Myocyte (in vitro differentiated cells): ENCODE measurements around the gene ACOT4. TPM values are rescaled to one million over a fixed set of nuclear protein-coding genes. Genes with fewer than 3 reads are reported as not detected.
"Not testable (repeated sequence)": the region's sequence is repeated elsewhere in the genome, so short reads cannot be mapped to it uniquely, and the experiment has no call there.

ENCODE experiments used
- DNase-seq: peaks from one replicate; pipeline ENCODE4 v3.0.0-alpha.2; 2012; ENCODE audit warnings: low read depth
- total RNA-seq: library from RNA; depleted of rRNA; stranded (reverse); fragments of >200 nt; gene quantifications from 2 replicates; pipeline ENCODE4 v1.2.3, GENCODE V29; 2014

ACOT4 gene
- total RNA-seq, 1 donor from 2014 or later = 0.13 TPM

GRCh38 chr14:73577214-73577613, 14.5 kb upstream of the ACOT4 start:
- not testable (repeated sequence) for DNase-seq

- not testable (repeated sequence) for DNase-seq
These were observed 9.3 kb upstream of the ACOT4 start for GRCh38 chr14:73582102-73582979.

GRCh38 chr14:73588695-73589094, 3.0 kb upstream of the ACOT4 start:
- DNase-seq = no peak

- no peak for DNase-seq
These were observed 2.6 kb upstream of the ACOT4 start for GRCh38 chr14:73589116-73589515.

GRCh38 chr14:73590673-73591004, 1.0 kb upstream of the ACOT4 start:
- not testable (repeated sequence) for DNase-seq

GRCh38 chr14:73594491-73594890, 2.8 kb downstream of the ACOT4 start:
- DNase-seq = no peak

GRCh38 chr14:73599499-73599898, 7.8 kb downstream of the ACOT4 start:
- DNase-seq = no peak

- no peak for DNase-seq
These were observed 11.3 kb downstream of the ACOT4 start for GRCh38 chr14:73602994-73603393.

GRCh38 chr14:73606271-73606670, 14.6 kb downstream of the ACOT4 start:
- no peak for DNase-seq

- DNase-seq = no peak
These were observed 15.6 kb downstream of the ACOT4 start for GRCh38 chr14:73607241-73607640.

GRCh38 chr14:73610687-73611086, 19.0 kb downstream of the ACOT4 start:
- peak; percentile 18 for DNase-seq

GRCh38 chr14:73612339-73613045, 20.8 kb downstream of the ACOT4 start, which contains the start of gene ACOT6:
Gene ACOT6 (plus strand): TSS chr14:73612517. CDS start chr14:73612572, 55 bp downstream.
- DNase-seq = peak; percentile 73

GRCh38 chr14:73613046-73613383, 21.3 kb downstream of the ACOT4 start:
- DNase-seq = no peak

- no peak for DNase-seq
These were observed 21.8 kb downstream of the ACOT4 start for GRCh38 chr14:73613419-73613963.

- no peak for DNase-seq
These were observed 25.2 kb downstream of the ACOT4 start for GRCh38 chr14:73616831-73617230.

GRCh38 chr14:73619524-73619923, 27.9 kb downstream of the ACOT4 start:
- DNase-seq = no peak

GRCh38 chr14:73620268-73620667, 28.6 kb downstream of the ACOT4 start:
- DNase-seq = no peak

- DNase-seq = no peak
These were observed 31.9 kb downstream of the ACOT4 start for GRCh38 chr14:73623504-73624054.

GRCh38 chr14:73625706-73626105, 34.0 kb downstream of the ACOT4 start:
- no peak for DNase-seq

GRCh38 chr14:73627151-73627558, 35.5 kb downstream of the ACOT4 start:
- no peak for DNase-seq

- DNase-seq = no peak
These were observed 38.5 kb downstream of the ACOT4 start for GRCh38 chr14:73630009-73630780.
